Spleen (tissue), 7 donors: ENCODE measurements around the gene B3GALNT1.

Source experiments
- CTCF ChIP-seq, 11 experiments: fragments of 200-600 bp in 7 of 11; fragments of 450-650 bp in 4 of 11; sonication (generic) in 4 of 11; IDR thresholded peaks in 8 of 11; conservative IDR thresholded peaks in 3 of 11; 1 replicate in 7 of 11; 2 replicates in 4 of 11; pipeline versions ENCODE4 v1.4.0 to v1.8.0; 2016 to 2021; ENCODE audit warnings: antibody characterized with exemption in 11 of 11, inconsistent platforms in 4 of 11, mild to moderate bottlenecking in 1 of 11
- POLR2A ChIP-seq, 3 donors: fragments of 450-650 bp; IDR thresholded peaks; one replicate each; pipeline ENCODE4 v1.5.1; 2017; ENCODE audit warnings: antibody characterized with exemption in 3 of 3, mild to moderate bottlenecking in 1 of 3
- donor health status: DM: no; HTN: no; CAD: no; lungs with moderate emphysema.
- donor health status: DM: no; HTN: no; CAD: no.
- donor health status: DM: no; HTN: no; CAD: no.

DNA sequence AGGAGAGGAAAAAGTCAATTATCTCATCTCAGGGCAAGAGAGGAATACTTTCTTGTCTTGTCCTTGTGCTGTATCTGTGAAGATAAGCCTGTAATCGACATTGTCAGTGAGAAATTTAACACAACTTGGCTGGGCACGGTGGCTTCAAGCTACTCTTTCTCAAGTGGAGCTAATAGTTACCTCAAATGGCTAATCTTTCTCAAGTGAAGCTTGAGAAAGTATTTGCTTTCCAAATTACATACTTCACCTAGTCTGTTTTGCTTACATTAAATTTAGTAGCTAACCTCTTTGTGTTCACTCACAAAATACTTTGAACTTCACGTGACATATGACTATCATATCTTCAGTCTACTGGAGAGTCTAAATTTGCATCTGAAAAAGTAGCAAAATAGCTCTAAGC is 48.3 kb upstream of the B3GALNT1 start:
- TF ChIP-seq CTCF (IDR thresholded peaks at IDR 0.05 in 8 of 11, conservative IDR thresholded peaks at IDR 0.05 in 3 of 11) (no peak), POLR2A (IDR thresholded peaks at IDR 0.05) (no peak)
